Measurements from ENCODE around the gene ULK4. TPM values are rescaled to one million over a fixed set of nuclear protein-coding genes. Genes with fewer than 3 reads are reported as not detected.

ULK4 gene
- total RNA-seq, 2 experiments from 2014 or later, result 6.8 to 6.9 TPM

DNA sequence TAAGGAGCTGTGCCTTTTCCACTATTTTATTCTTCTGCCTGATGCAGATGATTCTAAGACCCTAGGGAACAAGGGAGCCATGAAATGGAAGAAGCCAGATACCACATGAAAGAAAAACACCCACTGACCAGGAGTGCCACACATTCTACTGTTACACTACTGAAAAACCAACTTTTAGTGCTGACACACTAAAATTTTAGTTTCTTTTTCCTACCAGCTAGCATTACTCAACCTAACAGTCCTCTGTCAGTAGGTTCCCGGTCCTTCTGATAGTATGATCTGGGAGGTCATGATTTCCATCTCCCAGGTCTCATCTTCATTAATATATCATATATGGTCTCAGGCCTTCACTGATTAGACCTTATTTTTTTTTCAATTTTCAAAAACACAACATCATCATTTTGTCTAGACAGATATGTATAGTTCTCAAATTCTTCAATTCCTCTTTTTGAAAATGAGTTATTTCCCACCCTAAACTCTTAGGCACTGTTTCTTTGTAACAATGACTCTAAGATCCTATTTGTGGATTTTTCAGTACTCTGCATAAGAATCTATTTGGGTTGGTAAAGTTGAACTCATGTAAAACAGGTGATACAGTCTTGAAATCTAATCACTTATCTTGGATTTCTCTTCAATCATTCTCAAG, 440.8 kb downstream of the ULK4 start:
- H3K27me3 Mint-ChIP-seq, result no peaks in the 10 kb centered on the region
- peaks cover 3% of the 10 kb centered on the region for H3K9me3 Mint-ChIP-seq
- peaks cover 4% of the 10 kb centered on the region for H3K4me1 Mint-ChIP-seq (ENCODE audit: low read depth)
- DNase-seq, result no peak
- no peak overlapping the region for H3K27ac Mint-ChIP-seq
- TF ChIP-seq, protein P1, sequence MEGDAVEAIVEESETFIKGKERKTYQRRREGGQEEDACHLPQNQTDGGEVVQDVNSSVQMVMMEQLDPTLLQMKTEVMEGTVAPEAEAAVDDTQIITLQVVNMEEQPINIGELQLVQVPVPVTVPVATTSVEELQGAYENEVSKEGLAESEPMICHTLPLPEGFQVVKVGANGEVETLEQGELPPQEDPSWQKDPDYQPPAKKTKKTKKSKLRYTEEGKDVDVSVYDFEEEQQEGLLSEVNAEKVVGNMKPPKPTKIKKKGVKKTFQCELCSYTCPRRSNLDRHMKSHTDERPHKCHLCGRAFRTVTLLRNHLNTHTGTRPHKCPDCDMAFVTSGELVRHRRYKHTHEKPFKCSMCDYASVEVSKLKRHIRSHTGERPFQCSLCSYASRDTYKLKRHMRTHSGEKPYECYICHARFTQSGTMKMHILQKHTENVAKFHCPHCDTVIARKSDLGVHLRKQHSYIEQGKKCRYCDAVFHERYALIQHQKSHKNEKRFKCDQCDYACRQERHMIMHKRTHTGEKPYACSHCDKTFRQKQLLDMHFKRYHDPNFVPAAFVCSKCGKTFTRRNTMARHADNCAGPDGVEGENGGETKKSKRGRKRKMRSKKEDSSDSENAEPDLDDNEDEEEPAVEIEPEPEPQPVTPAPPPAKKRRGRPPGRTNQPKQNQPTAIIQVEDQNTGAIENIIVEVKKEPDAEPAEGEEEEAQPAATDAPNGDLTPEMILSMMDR (IDR thresholded peaks at IDR 0.05), result no peak
- H3K36me3 Mint-ChIP-seq (ENCODE audit: low read depth), result no peaks in the 10 kb centered on the region
- intact Hi-C loops (cut with micrococcal nuclease), result no loop called here
- no peak for ATAC-seq
- ChIA-PET CTCF (interaction anchor here (1.7 kb wide), 1 partner anchor 12 kb away, joined by 5 read pairs; no protein-coding TSS in a partner anchor), POLR2A (interaction anchor here (0.8 kb wide), 1 partner anchor 18 kb away, joined by 3 read pairs; no protein-coding TSS in a partner anchor)
- H3K4me3 Mint-ChIP-seq, result no peak overlapping the region

DNA sequence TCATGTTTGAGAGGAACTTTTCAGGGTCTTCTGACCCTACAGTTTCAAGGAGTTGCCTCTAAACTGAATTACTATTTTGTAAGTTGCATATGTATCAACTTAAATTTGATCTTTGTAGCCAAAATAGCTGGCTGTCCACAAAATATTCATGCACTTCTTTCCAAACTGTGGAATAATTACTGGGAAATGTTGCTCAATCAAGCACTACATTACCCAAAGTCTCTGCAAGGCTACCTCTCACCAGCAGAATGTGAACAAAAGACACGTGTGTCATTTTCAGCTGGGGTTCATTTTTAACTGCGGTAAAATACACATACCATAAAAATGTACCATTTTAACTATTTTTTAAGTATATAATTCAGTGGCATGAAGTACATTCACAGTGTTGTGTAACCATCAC, 442.2 kb downstream of the ULK4 start:
- ChIA-PET CTCF (no interaction called here), POLR2A (no interaction called here)
- peaks cover 4% of the 10 kb centered on the region for H3K4me1 Mint-ChIP-seq (ENCODE audit: low read depth)
- no peak for ATAC-seq
- intact Hi-C loops (cut with micrococcal nuclease), result no loop called here
- TF ChIP-seq, protein P1 (IDR thresholded peaks at IDR 0.05), result no peak
- no peaks in the 10 kb centered on the region for H3K36me3 Mint-ChIP-seq (ENCODE audit: low read depth)
- H3K27ac Mint-ChIP-seq, result no peak overlapping the region
- DNase-seq, result no peak
- H3K9me3 Mint-ChIP-seq, result peaks cover 7% of the 10 kb centered on the region
- H3K4me3 Mint-ChIP-seq, result no peak overlapping the region
- H3K27me3 Mint-ChIP-seq, result no peaks in the 10 kb centered on the region

DNA sequence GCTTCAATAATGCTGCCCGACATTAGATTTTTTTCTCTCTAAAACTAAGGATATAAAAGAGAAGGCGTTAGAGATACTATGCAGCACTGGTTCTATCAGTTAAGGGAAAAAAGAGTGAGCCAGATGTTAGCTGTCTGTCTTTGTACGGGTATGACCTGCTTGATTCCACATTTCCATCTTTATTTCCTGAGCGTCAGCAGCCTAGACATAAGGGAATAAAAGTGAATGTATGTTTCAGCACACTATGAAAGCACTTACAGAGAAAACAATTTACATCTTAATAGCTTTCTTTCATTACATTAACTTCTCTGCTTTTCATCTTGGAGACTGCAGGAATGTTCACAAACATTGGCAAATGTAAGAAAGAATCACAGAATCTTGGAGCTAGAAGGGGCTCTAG, 443.3 kb downstream of the ULK4 start:
- H3K4me3 Mint-ChIP-seq, result no peak overlapping the region
- H3K27ac Mint-ChIP-seq, result no peak overlapping the region
- H3K36me3 Mint-ChIP-seq (ENCODE audit: low read depth), result peaks cover under 1% of the 10 kb centered on the region
- TF ChIP-seq, protein P1 (IDR thresholded peaks at IDR 0.05), result no peak
- no peak for ATAC-seq
- POLR2A ChIA-PET, result no interaction called here
- no peaks in the 10 kb centered on the region for H3K27me3 Mint-ChIP-seq
- no peak for DNase-seq
- intact Hi-C loops (cut with micrococcal nuclease), result no loop called here
- peaks cover 7% of the 10 kb centered on the region for H3K9me3 Mint-ChIP-seq
- H3K4me1 Mint-ChIP-seq (ENCODE audit: low read depth), result peaks cover 4% of the 10 kb centered on the region
- CTCF ChIA-PET, result no interaction called here

DNA sequence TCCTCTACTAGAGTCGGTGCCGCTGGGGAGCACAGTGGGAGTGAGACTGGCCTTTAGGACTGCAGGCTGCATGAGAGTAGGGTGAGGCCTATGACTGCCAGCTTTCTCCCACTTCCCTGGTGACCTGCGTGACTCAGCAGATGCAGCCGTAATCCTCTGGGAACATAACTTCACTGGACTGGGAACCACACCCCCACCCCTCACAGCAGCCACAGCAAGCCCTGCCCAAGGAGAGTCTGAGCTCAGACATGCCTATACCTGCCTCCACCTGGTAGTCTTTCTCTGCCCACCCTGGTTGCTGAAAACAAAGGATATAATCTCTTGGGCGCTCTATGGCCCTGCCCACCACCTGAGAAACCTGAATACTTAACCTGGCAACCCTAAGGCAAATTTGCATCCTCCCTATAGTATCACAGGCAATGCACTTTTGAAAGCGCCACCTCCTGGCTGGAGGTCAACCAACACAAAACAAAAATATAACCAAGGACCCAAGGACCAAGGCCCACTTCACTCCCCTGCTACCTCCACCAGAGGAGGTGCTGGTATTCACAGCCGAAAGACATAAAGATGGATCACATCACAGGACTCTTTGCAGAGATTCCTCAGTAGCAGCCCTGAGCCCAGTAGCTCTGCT, 453.7 kb downstream of the ULK4 start:
- peaks cover 6% of the 10 kb centered on the region for H3K4me1 Mint-ChIP-seq (ENCODE audit: low read depth)
- H3K27ac Mint-ChIP-seq, result no peak overlapping the region
- CTCF ChIA-PET, result interaction anchor here (0.8 to 1.9 kb wide), 2 partner anchors 14 to 65 kb away, joined by 3 to 5 read pairs; no protein-coding TSS in a partner anchor
- no peak for ATAC-seq
- POLR2A ChIA-PET, result interaction anchor here (0.7 kb wide), 1 partner anchor 403 kb away, joined by 5 read pairs; no protein-coding TSS in a partner anchor
- no peak overlapping the region for H3K4me3 Mint-ChIP-seq
- peaks cover 17% of the 10 kb centered on the region for H3K36me3 Mint-ChIP-seq (ENCODE audit: low read depth)
- H3K9me3 Mint-ChIP-seq, result peaks cover 24% of the 10 kb centered on the region
- DNase-seq, result no peak
- no peaks in the 10 kb centered on the region for H3K27me3 Mint-ChIP-seq
- TF ChIP-seq, protein P1 (IDR thresholded peaks at IDR 0.05), result no peak
- intact Hi-C loops (cut with micrococcal nuclease), result no loop called here

Measured in activated CD8-positive, alpha-beta T cell treated with anti-CD3 and anti-CD28 coated beads for 36 hours (primary cell).